Neural cell (in vitro differentiated cells): ENCODE measurements around the gene LINGO1.

Experiments used
- CTCF ChIP-seq: fragments of 450-650 bp; IDR thresholded peaks from 2 replicates; pipeline ENCODE4 v1.5.1; 2014; ENCODE audit warnings: antibody characterized with exemption, mild to moderate bottlenecking, moderate library complexity; ENCODE audit not compliant: poor library complexity, severe bottlenecking
- EP300 ChIP-seq: fragments of 450-650 bp; conservative IDR thresholded peaks from 2 replicates; pipeline ENCODE4 v1.6.1; 2014; ENCODE audit warnings: antibody characterized with exemption, mild to moderate bottlenecking, moderate library complexity; ENCODE audit not compliant: poor library complexity, severe bottlenecking
- EZH2 ChIP-seq: fragments of 200-600, 300-800 bp; shearing (Covaris generic), sonication (generic); IDR thresholded peaks from 2 replicates; pipeline ENCODE4 v1.6.1; 2014; ENCODE audit warnings: antibody characterized with exemption, low read length, borderline replicate concordance, mild to moderate bottlenecking; ENCODE audit not compliant: insufficient read depth, poor library complexity, severe bottlenecking
- MXI1 ChIP-seq: fragments of 450-650 bp; conservative IDR thresholded peaks from 2 replicates; pipeline ENCODE4 v1.6.1; 2014; ENCODE audit warnings: antibody characterized with exemption, mild to moderate bottlenecking; ENCODE audit not compliant: poor library complexity, severe bottlenecking
- POLR2AphosphoS5 ChIP-seq: IDR thresholded peaks from 2 replicates; pipeline ENCODE4 v1.6.1; 2012
- RAD21 ChIP-seq: fragments of 450-650 bp; conservative IDR thresholded peaks from 2 replicates; pipeline ENCODE4 v1.6.1; 2014; ENCODE audit warnings: antibody characterized with exemption, mild to moderate bottlenecking, moderate library complexity
- REST ChIP-seq: IDR thresholded peaks from 2 replicates; pipeline ENCODE4 v1.6.1; 2012; ENCODE audit warnings: borderline replicate concordance
- SMC3 ChIP-seq: fragments of 450-650 bp; conservative IDR thresholded peaks from 2 replicates; pipeline ENCODE4 v1.6.1; 2014; ENCODE audit warnings: antibody characterized with exemption, mild to moderate bottlenecking, moderate library complexity; ENCODE audit not compliant: poor library complexity
- TAF1 ChIP-seq: IDR thresholded peaks from 2 replicates; pipeline ENCODE4 v1.6.1; 2012; ENCODE audit warnings: low read depth

- TF ChIP-seq POLR2AphosphoS5 (no peak), EZH2 (no peak), SMC3 (no peak), EP300 (no peak), CTCF (no peak), RAD21 (no peak), REST (no peak), MXI1 (no peak), TAF1 (no peak)
Measured at GRCh38 chr15:77571741-77572140, 61.0 kb downstream of the LINGO1 start.
